HuH-7 (cell line): ENCODE results near the gene HMCN2.

ENCODE experiments used
- DNase-seq: peaks from one replicate; pipeline ENCODE4 v3.0.0; 2011; ENCODE audit warnings: low spot score

Gene HMCN2

DNA sequence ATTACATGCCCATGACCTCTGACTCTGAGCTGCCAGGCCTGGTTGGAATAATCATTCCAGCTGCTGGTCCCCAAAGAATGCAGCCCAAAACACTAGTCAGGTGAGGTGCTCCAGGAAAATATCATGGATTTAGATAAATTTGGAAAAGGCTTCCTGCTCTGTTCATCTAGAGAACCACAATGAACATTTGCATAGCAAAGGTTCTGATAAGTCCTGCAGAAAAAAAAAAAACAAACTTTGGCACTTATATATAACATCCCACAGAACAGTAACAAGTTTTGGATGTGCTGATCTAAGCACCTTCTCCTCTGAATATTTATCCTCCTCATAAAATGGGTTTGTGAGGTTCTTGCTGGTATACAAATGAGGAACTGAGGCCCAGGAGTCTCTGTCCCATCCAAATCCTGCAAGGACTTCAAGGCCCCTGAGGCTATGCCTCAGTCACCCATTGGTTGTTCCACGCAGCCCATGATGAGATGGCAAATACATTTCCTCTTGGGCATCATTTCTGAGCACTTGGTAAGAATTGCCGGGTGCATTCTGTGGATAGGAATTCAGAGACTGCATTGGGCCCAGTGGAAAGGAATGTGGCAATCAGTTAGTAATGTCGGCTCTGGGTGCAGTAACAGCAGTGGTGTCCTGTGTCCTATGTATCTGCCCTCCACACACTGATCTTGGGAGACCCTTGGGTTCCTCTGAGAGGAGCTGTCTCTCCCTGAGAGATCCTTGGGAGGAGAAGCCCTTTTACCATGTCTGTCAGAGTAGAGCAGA, 105.8 kb downstream of the HMCN2 start:
- no peak for DNase-seq

DNA sequence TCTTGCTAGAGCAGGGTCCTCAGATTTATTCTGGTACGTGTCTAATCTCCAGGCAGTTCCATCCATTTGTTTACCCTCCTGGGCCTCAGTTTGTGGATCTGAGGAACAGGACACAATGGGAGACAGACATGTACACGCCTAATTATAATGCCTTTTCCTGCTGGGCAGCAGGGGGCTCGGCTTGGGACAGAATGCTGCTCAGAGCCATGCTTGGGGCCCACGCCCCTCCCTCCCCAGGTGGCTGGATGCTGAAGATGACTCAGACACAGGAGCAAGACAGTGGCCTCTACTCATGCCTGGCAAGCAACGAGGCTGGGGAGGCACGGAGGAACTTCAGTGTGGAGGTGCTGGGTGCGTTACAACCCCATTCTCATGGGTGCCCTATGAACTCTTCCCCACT, 106.5 kb downstream of the HMCN2 start:
- no peak for DNase-seq

DNA sequence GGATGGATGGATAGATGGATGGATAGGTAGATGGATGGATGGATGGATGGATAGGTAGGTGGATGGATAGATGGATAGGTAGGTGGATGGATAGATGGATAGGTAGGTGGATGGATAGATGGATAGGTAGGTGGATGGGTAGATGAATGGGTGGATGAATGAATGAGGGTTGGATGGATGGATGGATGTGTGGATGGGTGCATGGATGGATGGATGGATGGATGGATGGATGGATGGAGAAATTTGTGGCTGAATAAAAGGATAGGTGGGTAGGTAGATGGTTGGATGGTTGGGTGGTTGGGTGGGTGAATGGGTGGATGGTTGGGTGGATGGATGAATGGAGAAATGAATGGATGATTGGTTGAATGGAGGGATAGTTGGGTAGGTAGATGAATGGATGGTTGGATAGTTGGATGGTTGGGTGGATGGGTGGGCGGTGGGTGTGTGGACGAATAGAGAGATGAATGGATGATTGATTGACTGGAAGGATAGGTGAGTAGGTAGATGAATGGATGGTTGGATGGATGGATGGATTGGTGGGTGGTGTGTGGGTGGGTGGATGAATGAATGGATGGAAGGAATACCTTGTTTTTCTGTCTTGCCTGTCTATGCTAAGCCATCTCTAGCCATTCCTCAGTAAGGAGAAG, 108.2 kb downstream of the HMCN2 start:
- DNase-seq, result no peak

DNA sequence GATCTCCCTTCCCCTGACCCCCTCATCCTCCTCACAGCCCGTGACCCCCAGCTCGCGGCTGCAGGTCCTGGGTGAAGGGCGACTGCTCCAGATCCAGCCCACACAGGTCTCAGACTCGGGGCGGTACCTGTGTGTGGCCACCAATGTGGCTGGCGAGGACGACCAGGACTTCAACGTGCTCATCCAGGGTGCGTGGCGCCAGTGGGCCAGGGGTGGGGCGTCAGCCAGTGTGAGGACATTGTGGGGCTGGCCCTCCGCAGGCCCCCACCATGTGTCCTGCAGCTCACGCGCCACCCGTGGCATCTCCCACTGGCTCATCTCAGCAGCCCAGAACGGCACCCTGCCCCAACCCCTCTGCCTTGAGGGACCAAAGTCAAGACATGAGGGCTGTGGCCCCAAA, 112.1 kb downstream of the HMCN2 start:
- no peak for DNase-seq

DNA sequence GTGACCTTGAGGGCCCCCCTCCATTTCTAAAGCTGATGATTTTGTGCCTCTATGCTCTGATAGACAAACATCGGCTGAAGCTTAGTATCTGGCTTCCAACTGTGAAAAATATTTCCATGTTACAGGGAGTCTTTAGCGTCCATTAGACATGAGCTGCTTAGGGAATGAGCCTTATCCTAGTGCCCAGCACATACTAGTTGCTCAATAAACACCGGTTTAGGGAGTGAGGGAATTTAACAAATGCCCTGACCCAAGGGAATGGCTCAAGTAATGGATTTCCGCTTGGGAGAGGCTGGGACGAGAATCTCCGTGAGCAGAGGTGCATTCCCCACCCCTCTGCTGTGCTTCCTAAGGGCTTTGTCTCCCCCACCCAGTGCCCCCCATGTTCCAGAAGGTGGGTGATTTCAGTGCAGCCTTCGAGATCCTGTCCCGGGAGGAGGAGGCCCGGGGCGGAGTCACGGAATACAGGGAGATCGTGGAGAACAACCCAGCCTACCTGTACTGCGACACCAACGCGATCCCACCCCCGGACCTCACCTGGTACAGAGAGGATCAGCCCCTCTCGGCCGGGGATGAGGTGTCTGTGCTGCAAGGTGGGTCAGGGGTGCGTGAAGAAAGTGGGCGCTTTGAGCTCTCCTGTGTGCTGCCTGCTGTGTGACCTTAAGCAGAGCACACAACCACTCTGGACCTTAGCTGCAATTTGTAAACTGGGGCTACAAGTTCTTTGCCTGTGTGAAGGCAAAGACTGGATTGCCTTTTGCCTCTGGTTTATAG, 113.5 kb downstream of the HMCN2 start:
- DNase-seq, result no peak

DNA sequence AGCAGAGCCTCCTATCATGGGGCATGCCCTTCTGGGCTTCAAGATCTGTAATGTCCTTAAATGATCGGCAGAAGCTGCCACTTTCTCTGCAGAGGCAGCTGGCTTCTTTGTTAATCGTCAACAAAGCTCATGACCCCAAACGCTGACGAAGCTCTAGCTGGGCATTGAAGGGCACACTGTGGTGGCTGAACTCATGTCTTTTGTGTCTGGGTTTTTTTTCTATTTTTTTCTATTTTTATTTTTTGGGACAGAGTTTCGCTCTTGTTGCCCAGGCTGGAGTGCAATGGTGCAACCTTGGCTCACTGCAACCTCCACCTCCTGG, 114.0 kb downstream of the HMCN2 start:
- no peak for DNase-seq

DNA sequence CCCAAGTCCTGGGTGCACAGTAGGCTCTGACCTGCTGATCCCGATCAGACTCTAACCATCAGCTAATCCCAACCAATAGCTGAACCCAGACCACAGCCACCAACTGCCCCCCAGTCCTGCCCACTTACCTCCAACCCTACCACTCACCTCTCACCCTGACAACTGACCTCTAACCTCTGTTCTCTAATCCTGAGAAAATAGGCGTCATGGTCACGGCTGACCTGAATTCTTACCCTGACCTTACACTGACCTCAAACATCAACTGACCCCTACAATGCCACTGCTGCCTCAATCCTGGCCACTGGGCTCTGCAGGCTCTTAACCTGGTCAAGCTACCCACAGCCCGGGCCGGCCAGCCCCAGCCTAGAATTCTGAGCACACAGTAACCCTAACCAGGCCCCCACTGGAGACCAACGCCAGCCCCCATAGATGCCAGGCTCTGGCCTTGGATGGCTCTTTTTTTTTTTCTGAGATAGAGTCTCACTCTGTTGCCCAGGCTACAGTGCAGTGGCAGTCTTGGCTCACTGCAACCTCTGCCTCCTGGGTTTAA, 115.4 kb downstream of the HMCN2 start:
- no peak for DNase-seq

DNA sequence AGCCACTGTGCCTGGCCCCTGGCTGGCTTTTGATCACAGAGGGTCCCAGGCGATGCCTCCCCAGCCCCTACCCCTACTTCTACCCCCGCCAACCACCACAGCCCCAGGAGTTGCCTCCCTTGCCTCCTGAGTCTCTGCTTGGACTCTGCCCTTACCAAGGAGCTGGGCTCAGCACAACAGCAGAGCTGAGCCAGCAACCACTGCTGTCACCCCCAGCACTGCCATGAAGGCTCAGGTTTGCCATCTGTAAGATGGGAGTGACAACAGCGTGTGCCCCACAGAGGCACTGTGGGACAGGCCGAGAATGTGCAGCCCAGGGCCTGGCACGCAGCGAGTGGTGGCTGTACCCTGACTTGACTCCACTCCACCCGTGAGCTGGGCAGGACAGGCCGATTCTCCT, 116.1 kb downstream of the HMCN2 start:
- no peak for DNase-seq

DNA sequence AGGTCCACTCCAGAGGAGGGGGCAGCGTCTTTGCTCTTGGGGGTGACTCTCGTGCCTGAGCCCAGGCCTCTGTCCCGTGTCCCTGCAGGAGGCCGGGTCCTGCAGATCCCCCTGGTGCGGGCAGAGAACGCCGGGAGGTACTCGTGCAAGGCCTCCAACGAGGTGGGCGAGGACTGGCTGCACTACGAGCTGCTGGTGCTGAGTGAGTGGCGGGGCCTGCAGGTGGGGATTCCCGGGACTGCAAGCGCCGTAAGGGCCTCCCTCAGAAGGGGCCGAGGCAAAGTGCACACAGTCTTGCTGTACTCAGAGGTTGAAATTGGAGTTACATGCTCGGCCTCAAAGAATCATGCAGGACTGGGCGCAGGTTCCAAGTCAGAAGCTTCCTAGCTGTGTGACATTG, 116.5 kb downstream of the HMCN2 start:
- DNase-seq, result peak; percentile 46

DNA sequence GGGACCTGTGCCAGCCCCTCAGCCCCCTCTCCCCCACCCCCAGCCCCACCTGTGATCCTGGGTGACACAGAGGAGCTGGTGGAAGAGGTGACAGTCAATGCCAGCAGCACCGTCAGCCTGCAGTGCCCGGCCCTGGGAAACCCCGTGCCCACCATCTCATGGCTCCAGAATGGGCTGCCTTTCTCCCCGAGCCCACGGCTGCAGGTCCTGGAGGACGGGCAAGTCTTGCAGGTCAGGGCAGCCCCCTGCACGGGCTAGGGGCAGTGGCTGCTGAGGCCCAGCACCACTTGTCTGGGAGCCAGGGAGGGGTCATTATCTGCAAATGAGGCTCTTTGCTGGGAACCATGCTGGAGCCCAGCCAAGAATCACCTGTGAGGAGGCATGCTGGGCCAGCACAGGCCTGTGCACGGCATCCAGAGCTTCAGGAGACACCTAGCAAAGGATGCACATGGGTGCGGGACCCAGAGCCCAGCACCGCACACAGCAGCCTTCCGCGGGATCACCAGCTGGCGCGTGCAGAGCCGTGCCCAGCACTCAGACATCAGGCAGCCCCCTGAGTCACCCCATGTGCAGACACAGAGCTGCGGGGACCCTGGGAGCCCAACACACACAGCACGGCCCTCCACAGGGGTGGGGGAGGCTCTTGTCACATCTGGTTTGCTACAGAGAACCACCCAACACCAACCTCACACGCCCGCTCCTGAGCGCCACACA, 117.2 kb downstream of the HMCN2 start:
- no peak for DNase-seq

DNA sequence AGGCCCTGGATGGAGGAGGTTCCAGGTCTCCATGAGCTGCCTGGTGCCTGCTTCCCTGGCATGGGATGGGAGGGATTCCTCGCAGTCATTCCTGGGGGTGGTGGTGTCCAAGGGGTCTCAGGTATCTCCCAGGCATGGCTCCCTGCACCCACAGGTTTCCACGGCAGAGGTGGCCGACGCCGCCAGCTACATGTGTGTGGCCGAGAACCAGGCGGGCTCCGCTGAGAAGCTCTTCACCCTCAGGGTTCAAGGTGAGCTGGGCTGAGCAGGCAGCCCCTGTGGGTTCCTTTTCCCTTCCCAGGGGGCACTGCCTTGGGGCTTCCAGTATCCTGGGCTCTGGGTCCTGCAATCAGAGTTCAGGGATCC, 117.8 kb downstream of the HMCN2 start:
- DNase-seq, result no peak

DNA sequence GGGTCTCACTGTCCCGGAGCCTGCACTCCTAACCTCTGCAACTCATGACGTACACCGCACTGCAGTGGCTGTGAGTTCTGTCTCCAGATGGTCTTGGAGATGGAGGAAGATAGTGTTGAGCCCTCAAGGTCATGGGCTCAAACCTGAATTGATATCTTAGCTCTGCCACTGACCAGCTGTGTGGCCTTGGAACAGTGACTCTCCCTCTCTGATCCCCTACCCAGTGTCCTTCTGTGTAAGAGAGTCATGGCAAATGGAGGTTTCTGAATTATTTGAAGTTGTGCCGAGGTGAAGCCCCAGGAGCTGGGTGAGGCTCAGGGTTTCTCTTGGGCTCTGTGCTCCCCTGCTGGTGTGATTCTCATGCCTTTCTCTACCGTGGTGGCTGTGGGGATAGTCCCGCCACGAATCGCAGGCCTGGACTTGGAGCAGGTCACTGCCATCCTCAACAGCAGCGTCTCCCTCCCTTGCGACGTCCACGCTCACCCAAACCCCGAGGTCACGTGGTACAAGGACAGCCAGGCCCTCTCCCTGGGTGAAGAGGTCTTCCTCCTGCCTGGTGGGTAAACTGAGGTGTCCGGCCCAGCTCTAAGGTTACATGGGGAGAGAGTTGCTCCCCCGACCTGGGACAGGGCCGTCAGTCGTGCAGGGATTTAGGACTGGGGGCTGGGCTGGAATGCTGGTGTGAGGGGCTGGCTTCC, 118.6 kb downstream of the HMCN2 start:
- no peak for DNase-seq

DNA sequence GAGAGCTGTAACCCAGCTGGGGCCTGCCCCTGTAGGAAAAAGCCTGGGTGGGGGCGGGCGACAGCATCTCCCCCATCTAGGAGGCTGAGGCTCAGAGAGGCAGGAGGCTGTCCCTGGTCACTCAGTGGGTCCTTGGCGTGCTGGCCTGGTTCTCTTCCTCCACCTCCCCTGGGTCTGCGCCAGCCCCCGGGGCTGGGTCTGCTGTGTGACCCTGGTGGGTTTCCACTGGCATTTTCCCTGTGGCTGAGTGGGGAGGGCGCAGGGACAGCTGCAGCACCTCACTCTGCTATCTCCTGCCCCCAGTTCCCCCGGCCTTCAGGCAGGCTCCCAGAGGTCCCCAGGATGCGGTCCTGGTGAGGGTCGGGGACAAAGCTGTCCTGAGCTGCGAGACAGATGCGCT, 119.7 kb downstream of the HMCN2 start:
- DNase-seq, result no peak

DNA sequence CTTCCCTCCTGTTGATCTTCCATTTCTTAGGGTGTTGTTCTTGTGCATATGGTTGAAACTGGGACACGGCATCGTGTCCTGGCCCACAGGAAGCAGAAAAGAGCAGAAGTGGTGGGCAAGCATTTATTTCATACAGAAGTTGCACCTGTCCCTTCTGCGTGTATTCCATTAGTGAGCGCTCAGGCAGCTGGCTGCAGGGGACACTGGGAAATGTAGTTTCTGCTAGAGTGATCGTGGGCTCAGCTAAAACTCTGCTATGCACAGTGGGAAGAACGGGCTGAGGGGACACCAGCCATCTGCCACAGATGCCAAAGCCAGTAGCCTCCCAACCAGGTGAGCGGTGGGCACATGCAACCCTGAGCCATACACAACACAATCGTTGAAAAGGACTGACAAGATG, 121.8 kb downstream of the HMCN2 start:
- no peak for DNase-seq

DNA sequence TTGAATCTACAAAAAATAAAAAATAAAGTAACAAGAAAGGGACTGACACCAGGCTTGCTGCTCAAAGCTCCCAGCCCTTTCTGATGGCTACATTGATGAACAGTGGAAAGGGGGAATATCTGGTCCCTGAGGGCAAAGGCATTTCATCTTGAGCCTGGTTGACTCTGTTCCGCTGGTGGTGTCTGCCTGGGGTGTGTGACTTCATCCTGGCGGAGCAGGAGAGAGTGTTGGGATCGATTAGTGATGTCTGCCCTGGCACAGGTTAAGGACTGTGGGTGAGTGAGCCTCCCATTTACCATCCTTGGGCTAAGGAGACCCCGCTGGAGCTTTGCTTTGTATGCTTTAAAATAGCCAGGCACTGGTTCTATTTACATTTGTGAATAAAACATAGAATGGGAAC, 122.3 kb downstream of the HMCN2 start:
- DNase-seq, result no peak

DNA sequence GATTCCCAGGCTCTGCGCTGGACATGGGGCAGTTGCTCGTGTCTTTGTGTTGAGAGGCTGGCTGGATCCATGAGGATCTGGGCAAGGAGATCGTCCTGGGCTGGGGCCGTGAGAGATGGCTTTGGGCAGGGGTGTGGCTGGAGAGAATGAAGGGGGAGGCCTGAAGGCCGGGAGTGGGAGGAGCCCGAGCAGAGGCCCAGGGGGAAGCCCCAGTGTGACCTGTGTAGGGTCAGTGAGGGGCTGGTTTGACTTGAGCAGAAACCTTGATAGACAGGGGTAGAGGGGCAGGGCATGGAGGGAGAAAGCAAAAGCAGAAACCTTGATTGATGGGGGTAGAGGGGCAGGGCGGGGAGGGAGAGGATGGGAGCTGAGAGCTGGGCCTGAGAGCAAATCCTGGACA, 124.8 kb downstream of the HMCN2 start:
- DNase-seq, result no peak

DNA sequence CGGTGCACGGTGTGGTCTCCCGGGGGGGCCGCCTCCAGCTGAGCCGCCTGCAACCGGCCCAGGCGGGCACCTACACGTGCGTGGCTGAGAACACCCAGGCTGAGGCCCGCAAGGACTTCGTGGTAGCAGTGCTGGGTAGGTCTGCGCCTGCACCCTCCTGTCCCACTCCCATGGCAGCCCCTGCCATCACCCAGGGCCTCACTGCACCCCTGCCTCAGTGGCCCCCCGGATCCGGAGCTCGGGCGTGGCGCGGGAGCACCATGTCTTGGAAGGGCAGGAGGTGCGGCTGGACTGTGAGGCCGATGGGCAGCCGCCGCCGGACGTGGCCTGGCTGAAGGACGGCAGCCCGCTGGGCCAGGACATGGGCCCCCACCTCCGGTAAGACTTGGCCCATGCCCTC, 125.4 kb downstream of the HMCN2 start:
- no peak for DNase-seq

DNA sequence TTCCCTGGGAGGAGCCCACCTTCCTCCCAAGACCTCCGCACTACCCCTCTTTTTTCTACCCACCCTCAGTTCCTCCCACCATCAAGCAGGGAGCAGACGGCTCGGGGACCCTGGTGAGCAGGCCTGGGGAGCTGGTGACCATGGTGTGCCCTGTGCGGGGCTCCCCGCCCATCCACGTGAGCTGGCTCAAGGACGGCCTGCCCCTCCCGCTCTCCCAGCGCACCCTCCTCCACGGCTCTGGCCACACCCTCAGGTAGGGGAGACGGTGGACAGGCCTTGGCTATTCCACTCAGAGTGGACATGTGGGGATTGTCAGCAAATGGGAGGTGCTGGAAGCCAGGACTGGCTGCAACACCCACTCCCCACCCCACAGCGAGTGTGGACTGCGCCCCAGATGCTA, 126.3 kb downstream of the HMCN2 start:
- no peak for DNase-seq

DNA sequence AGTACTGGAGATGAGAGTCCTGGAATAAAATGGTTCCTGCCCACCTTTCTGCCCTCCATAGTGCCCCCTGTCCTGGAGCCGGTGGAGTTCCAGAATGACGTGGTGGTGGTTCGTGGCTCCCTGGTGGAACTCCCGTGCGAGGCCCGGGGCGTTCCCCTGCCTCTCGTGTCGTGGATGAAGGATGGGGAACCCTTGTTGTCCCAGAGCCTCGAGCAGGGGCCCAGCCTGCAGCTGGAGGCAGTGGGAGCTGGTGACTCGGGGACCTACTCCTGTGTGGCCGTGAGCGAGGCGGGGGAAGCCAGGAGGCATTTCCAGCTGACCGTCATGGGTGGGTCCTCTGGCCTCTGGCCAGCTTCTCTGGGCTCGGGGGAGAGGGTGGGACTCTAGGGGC, 128.1 kb downstream of the HMCN2 start:
- DNase-seq, result no peak

DNA sequence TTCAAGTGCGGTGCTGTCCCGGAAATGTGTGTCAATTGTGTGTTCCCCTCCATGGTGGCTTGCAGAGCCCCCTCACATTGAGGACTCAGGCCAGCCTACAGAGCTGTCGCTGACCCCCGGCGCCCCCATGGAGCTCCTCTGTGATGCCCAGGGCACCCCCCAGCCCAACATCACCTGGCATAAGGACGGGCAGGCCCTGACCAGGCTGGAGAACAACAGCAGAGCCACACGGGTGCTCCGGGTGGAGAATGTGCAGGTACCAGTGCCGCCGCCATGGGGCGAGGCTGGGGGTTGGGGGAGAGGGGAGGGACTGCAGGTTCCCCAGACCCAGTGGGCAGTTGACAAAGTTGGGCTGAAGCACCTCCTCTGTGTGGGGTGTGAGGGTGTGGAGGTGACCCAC, 128.8 kb downstream of the HMCN2 start:
- no peak for DNase-seq

DNA sequence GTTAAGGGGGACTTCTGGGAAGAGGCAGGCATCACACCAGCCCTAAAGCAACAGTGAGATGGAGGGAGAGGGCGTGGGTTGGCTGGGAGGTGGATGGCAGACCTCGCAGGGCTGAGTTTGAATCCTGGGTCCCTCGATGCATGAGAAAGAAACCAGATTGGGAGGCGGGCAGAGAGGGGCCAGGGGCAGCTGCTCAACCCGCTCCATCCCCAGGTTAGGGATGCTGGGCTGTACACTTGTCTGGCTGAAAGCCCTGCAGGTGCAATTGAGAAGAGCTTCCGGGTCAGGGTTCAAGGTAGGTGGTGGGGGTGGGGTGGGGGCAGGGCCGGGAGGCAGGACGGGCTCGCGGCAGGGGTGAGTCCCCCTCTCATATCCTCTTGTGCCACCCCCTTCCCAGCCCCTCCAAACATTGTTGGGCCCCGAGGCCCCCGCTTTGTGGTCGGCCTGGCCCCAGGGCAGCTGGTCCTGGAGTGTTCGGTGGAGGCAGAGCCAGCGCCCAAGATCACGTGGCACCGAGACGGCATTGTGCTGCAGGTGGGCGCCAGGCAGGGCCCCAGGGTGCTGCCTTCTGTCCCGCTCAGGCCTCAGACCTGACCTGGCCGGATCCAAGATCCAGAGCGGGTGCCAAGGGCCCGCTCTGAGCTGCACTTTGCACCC, 129.4 kb downstream of the HMCN2 start:
- DNase-seq, result no peak
